RWPE2 (cell line): Measurements from ENCODE around the gene MYO1A.

Source experiments
- ATAC-seq: fragments of 200-7000 bp; cut with Tn5 transposase; 3 replicates; pipeline ENCODE4 v1.9.1; 2021; ENCODE audit warnings: low read depth
- DNase-seq: peaks from one replicate; pipeline ENCODE4 v3.0.0-alpha.2; 2020; ENCODE audit warnings: low spot score
- H3K27ac ChIP-seq: fragments of 450-650 bp; 2 replicates; pipeline ENCODE4 v1.5.1; 2017; ENCODE audit warnings: mild to moderate bottlenecking; ENCODE audit not compliant: poor library complexity, severe bottlenecking
- H3K27me3 ChIP-seq: fragments of 250-450 bp; sonication (Bioruptor Pico); 2 replicates; pipeline ENCODE4 v1.5.1; 2021; ENCODE audit warnings: mild to moderate bottlenecking, moderate library complexity; ENCODE audit not compliant: insufficient read depth, poor library complexity, severe bottlenecking
- H3K36me3 ChIP-seq: fragments of 250-450 bp; sonication (Bioruptor Pico); 2 replicates; pipeline ENCODE4 v1.5.1; 2020; ENCODE audit warnings: low read depth, mild to moderate bottlenecking, moderate library complexity
- H3K4me1 ChIP-seq: fragments of 250-450 bp; sonication (Bioruptor Pico); 2 replicates; pipeline ENCODE4 v1.5.1; 2021; ENCODE audit warnings: mild to moderate bottlenecking, moderate library complexity; ENCODE audit not compliant: insufficient read depth, poor library complexity, severe bottlenecking
- H3K4me3 ChIP-seq: fragments of 250-450 bp; sonication (Bioruptor Pico); 2 replicates; pipeline ENCODE4 v1.5.1; 2021; ENCODE audit warnings: mild to moderate bottlenecking, moderate library complexity; ENCODE audit not compliant: severe bottlenecking
- H3K9me3 ChIP-seq: fragments of 250-450 bp; sonication (Bioruptor Pico); 2 replicates; pipeline ENCODE4 v1.5.1; 2021; ENCODE audit warnings: mild to moderate bottlenecking, moderate library complexity; ENCODE audit not compliant: severe bottlenecking
- TF ChIP-seq, protein P1 (sequence below): fragments of 450-650 bp; IDR thresholded peaks from one replicate; pipeline ENCODE4 v1.5.1; 2017; ENCODE audit warnings: mild to moderate bottlenecking, moderate library complexity; ENCODE audit not compliant: poor library complexity, severe bottlenecking

Gene MYO1A

DNA sequence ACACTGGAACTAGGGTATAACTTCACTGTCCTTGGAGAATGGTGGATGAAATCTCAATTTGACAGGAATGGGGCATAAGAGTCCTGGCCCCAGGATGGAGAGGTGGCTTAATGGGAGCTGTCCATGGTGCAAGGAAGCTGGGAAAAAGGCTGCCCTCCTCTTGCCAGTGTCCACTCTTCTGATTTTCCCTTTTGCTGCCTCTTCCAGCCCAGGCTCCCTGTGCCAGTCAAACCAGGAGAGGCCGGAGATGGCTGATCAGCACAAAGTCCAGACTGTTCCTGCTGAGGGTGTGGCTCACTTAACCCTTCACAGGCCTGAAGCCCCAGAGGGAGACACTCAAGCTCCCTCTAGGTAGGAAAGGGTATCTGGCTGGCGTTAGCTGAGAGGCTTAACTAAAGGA, at the start of gene MYO1A:
Gene MYO1A, minus strand, starts transcription at position 240 of the 400 bp plus-strand sequence. CDS start 1,806 bp downstream, outside the sequence.
- Histone ChIP-seq H3K27me3 (no peaks in the 10 kb centered on the region), H3K9me3 (no peaks in the 10 kb centered on the region), H3K4me3 (no peak within 1 kb of the TSS), H3K27ac (no peak within 1 kb of the TSS), H3K36me3 (no peaks in the 10 kb centered on the region), H3K4me1 (no peaks in the 10 kb centered on the region)
- ATAC-seq (peak; percentile 47), DNase-seq (no peak)
- TF ChIP-seq, protein P1, sequence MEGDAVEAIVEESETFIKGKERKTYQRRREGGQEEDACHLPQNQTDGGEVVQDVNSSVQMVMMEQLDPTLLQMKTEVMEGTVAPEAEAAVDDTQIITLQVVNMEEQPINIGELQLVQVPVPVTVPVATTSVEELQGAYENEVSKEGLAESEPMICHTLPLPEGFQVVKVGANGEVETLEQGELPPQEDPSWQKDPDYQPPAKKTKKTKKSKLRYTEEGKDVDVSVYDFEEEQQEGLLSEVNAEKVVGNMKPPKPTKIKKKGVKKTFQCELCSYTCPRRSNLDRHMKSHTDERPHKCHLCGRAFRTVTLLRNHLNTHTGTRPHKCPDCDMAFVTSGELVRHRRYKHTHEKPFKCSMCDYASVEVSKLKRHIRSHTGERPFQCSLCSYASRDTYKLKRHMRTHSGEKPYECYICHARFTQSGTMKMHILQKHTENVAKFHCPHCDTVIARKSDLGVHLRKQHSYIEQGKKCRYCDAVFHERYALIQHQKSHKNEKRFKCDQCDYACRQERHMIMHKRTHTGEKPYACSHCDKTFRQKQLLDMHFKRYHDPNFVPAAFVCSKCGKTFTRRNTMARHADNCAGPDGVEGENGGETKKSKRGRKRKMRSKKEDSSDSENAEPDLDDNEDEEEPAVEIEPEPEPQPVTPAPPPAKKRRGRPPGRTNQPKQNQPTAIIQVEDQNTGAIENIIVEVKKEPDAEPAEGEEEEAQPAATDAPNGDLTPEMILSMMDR: no peak

DNA sequence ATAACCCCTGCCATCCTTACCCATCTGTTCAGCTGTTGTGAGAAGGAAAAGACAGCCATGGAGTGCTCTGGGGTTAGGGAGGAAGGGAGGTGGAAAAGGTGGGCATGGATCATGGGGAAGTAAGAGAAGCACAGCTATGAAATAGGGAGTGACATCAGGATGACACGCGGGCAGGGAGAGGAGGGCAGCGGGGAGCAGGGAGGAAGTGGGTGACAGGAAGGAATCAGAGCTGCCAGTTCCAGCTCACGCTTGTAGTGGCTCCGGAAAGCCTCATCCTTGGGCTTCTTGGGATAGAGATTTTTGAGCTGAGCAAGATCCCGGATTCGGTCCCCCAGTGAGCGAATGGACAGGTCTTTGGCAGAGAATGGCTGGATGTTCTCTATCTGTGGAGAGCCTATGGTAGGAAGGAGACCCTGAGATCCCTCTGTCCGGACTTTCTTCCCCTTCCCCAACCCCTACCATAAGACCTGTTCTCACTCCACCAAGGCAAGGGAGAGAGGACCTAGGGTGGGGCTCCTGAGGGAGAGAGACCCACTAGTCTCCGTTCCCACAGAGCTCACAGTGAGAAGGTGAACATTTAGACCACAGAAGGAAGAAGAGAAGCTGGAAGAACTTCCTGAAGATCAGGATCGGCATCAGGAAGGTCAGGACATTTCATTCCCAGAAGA, 49.3 kb upstream of the MYO1A start:
- Histone ChIP-seq H3K4me1 (peaks cover 13% of the 10 kb centered on the region), H3K36me3 (peaks cover 49% of the 10 kb centered on the region), H3K4me3 (no peak overlapping the region), H3K27me3 (no peaks in the 10 kb centered on the region), H3K9me3 (no peaks in the 10 kb centered on the region), H3K27ac (no peak overlapping the region)
- TF ChIP-seq, protein P1: no peak
- DNase-seq: no peak
- no peak for ATAC-seq

DNA sequence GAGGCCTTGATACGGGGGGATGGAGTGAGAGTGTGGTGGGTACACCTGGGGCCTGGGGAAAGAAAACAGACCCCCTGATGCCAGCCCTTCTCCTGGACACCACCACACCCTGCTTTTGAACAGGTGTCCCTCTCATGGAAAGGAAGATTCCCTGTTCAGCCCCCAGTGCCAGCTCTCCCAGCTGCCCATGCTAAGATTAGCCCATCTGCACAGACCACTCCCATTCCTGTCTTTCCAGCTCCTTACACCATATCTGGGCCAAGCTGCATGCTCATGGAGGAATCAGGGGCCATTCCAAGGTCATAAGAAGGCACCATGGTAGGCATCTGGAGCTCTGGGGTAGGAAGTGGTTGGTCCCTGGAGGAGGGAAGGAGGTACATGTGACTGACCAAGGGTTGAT, 48.6 kb upstream of the MYO1A start:
- no peaks in the 10 kb centered on the region for H3K9me3 ChIP-seq
- H3K36me3 ChIP-seq: peaks cover 47% of the 10 kb centered on the region
- peaks cover 18% of the 10 kb centered on the region for H3K4me1 ChIP-seq
- TF ChIP-seq, protein P1: no peak
- no peaks in the 10 kb centered on the region for H3K27me3 ChIP-seq
- no peak for DNase-seq
- H3K27ac ChIP-seq: no peak overlapping the region
- H3K4me3 ChIP-seq: no peak overlapping the region
- ATAC-seq: no peak

DNA sequence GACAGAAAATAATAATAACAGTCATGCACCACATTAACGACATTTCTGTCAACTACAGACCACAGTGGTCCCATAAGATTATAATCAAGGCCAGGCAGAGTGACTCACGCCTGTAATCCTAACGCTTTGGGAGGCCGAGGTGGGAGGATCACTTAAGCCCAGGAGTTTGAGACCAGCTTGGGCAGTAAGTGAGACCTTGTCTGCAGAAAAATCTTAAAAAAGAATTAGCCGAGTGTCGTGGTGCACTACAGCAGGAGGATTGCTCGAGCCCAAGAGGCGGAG, 47.6 kb upstream of the MYO1A start:
- Histone ChIP-seq H3K36me3 (peaks cover 49% of the 10 kb centered on the region), H3K27me3 (no peaks in the 10 kb centered on the region), H3K9me3 (no peaks in the 10 kb centered on the region), H3K4me1 (peaks cover 20% of the 10 kb centered on the region), H3K27ac (peak overlapping the region; percentile 61), H3K4me3 (no peak overlapping the region)
- TF ChIP-seq, protein P1: no peak
- DNase-seq: no peak
- ATAC-seq: no peak

DNA sequence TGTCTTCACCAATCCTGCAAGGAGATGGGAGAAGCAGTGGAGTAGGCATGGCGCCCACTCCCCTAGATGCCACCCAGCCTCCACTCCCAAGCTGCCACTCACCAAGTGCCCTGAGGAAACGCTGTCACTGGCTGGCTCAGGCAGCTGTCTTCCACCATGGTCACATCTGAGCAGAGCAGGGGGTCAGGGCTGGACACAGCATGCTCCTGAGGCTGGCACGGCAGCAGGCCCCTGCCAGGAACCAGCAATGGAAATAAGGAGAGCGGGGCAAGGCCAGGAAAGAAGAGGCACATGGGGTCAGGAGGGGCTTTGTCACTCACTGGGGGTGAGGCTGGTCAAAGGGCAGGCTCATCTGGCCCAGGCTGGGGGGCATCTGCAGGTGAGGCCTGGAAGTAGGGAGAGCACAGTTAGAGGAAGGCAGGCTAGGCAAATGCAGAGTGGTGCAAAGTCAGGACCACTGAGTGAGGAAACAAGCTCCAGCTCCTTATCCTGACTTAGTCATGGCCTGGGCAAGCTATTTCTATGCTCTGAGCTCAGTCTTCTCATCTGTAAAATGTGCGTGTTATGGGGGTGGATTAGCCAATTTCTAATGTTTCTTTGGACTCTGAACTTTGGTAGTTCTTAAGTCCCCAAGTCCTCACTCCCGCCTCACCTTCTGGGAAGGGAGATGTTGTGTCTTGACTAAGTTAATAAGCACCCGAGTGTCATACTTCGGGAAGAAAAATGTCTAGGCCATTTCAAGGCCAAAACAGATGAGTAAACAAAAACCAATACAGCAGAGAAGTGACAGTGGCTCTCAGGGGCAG, 47.0 kb upstream of the MYO1A start:
- H3K9me3 ChIP-seq: no peaks in the 10 kb centered on the region

More for the DNA sequence above, 47.0 kb upstream of the MYO1A start:
- TF ChIP-seq, protein P1: no peak
- Histone ChIP-seq H3K36me3 (peaks cover 49% of the 10 kb centered on the region), H3K27ac (peak overlapping the region; percentile 61), H3K27me3 (no peaks in the 10 kb centered on the region), H3K4me1 (peaks cover 20% of the 10 kb centered on the region), H3K4me3 (no peak overlapping the region)
- DNase-seq (no peak), ATAC-seq (no peak)
